GM18505 (cell line): ENCODE data around the gene COBLL1.

Experiments used
- ATAC-seq: cut with Tn5 transposase; IDR thresholded peaks from one replicate; pipeline ENCODE4 v1.9.1; 2021; ENCODE audit not compliant: unreplicated experiment
- POLR2A ChIP-seq: IDR thresholded peaks from 4 replicates; pipeline ENCODE4 v1.6.1; 2011; ENCODE audit warnings: borderline replicate concordance; ENCODE audit not compliant: insufficient read depth, insufficient read length; ENCODE audit errors: extremely low read depth

Gene COBLL1

GRCh38 chr2:164757934-164758695 is 83.5 kb downstream of the COBLL1 start:
- no peak for TF ChIP-seq POLR2A
- ATAC-seq, result no peak

DNA sequence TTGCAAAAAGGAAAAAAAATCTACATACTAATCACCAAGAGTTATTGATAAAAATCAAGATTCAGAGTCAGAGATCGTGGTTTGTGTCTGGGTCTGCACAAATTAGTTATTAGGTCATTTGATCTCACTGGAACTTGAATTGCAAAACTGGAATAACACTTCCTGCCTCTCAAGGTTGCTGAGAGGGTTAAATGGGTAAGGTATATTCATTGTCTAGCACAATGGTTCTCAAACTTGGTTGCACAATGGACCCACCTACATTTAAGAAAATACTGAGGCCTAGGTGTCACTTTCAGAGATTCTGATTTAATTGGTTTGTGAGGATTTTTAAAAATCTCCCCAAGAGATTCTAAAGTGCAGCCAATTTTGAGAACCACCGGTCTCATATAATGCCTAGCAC is 84.8 kb downstream of the COBLL1 start:
- TF ChIP-seq POLR2A, result no peak

DNA sequence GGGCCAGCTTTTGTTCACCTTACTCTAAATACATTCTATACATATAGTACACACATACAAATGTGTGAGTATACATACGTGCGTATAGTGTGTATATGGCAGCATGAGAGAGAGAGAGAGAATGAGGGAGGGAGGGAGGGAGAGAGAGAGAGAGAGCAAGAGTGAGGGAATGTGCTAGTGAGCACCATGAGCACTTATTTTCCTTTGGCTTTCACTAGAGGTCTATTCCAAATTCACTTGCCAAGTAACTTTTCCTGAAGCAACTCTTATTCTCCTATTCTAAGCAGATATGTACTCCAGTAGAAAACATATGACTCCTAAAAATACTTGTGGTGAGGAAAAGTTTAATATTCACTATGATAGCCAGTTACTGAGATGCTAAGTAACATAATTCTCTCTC is 85.7 kb downstream of the COBLL1 start:
- no peak for TF ChIP-seq POLR2A
- no peak for ATAC-seq

More for the DNA sequence above, 84.8 kb downstream of the COBLL1 start:
- ATAC-seq, result no peak

DNA sequence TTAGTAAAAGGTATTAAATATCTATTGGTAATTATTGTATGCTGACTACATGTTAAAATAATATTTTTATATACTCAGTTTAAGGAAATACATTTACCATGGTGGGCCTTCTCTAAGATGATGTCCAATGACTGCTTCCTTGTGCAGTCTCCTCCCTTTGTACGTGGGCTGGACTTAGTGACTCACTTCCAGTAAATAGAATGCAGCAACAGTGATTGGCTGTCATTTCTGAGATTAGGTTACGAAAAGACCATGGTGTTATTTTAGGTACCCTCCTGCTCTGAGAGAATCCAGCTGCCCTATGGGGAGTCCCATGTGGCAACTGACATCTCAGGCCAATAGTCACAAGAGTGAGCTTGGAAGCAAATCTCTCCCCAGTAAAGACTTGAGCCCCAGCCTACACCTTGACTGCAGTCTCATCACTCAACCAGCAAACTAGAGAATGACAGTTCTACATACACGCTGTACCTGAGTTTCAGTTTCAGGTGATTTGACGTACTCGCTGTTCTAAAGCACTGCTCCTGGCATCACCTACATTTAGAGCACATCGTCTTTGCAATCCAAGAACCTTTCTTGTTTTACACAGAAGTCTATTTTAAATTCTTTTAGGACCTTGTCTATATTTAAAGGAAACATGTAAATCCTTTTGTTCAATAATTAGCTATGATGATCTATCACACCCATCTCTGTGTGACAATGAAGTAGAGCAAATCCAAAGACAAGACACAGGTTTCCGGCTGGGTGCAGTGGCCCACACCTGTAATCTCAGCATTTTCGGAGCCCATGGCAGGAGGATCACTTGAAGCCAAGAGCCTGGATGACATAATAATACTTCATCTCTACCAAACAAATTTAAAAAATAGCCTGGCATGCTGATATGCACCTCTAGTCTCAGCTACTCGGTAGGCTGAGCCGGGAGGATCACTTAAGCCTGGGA is 87.2 kb downstream of the COBLL1 start:
- TF ChIP-seq POLR2A, result no peak
- ATAC-seq, result peak; percentile 58

DNA sequence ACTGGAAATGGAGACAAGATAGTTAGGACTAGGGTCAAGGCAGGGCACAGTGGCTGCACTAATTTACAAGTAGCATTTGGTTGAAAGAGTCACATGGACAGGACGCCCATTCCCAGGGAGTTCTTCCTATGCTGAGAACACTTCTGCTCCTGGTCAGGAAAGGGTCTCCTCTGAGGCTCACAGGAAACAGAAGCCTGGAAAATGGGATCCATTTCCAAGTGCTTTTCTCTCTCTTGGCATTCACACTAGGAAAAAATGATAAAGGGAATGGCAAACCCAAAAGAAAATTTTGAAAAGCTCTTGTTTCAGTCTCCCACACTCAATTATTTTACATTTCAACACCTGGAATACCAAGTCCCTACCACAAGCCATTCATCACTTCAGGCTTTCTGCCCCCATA is 88.7 kb downstream of the COBLL1 start:
- no peak for TF ChIP-seq POLR2A

GRCh38 chr2:164747783-164748433 is 93.7 kb downstream of the COBLL1 start:
- no peak for TF ChIP-seq POLR2A
- no peak for ATAC-seq

More for the DNA sequence above, 88.7 kb downstream of the COBLL1 start:
- no peak for ATAC-seq

DNA sequence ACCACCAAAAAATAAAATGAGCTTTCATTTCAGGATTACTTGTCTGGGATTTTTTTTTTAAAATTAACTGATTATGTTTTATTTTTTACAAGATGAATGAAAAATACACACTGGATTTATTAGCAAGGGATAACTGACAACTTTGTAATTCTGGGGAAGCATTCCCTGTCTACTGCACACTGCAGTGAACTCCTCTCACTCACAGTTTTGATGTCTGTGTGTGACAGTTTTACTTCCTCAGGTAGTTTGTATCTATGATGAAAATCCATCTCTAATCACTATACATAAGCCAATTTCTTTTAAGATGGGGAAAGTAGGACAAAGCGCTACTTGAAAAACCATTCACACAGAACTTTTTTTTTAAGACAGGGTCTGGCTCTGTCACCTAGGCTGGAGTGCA is 94.5 kb downstream of the COBLL1 start:
- ATAC-seq, result no peak
- no peak for TF ChIP-seq POLR2A

DNA sequence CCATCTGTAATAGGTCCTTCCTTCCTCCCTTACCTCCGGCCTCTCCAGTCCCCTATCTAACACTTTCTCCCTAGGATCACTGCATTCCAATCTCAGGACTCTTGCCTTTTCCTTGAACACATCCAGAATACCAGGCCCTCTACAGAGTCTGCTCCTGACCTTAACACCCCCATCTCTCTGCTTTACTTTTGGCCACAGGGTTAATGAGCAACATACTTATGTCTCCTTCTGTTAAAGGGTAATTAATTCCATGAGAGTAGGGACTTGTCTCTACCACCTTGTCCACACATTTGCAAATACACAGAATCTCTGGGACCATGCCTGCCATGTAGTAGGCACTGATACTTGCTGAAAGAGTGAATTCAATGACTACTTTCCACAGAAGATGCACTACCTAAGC is 94.9 kb downstream of the COBLL1 start:
- no peak for ATAC-seq
- no peak for TF ChIP-seq POLR2A

- no peak for TF ChIP-seq POLR2A
Observed at GRCh38 chr2:164745012-164745797, 96.4 kb downstream of the COBLL1 start.

GRCh38 chr2:164742738-164743317 is 98.8 kb downstream of the COBLL1 start:
- ATAC-seq, result no peak
- TF ChIP-seq POLR2A, result no peak

More at GRCh38 chr2:164745012-164745797, 96.4 kb downstream of the COBLL1 start:
- no peak for ATAC-seq

DNA sequence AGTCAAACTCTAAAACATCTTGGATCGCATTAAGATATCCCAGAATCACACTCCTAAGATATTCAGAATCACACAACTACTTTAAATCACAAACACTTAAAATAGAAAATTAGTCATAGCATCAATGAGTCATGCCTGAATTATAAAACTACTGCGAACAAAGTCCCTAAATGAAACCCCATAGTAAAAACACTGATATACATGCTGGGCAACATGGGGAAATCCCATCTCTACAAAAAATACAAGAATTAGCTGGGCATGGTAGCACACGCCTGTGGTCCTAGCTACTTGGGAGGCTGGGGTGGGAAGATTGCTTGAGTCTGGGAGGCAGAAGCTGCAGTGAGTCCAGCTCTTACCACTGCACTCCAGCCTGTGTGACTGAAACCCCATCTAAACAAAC is 101.7 kb downstream of the COBLL1 start:
- no peak for ATAC-seq
- no peak for TF ChIP-seq POLR2A

DNA sequence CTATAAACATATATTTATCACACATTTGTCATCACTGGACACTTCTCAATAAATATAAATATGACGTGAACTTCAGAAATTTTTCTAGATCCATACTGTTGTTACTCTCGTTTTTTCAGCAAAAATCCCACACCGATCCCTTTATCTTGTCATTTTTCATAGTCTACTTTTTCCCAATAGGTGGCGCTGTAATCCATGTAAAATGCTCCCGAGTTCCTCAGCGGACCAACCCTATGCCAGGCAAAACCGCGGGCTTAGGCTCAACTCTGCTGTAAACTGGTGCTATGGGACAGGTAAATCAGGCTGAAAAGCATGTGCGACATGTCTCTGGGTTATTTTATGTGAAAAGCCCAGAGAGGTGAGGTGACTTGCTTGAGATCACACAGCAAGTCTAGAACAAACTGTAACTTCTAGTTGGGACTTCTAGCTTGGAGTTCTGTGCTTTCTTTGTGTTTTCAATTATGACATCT is 104.0 kb downstream of the COBLL1 start:
- no peak for ATAC-seq
- TF ChIP-seq POLR2A, result no peak
